ENCODE data around the gene ASTN2.

The ASTN2 gene

DNA sequence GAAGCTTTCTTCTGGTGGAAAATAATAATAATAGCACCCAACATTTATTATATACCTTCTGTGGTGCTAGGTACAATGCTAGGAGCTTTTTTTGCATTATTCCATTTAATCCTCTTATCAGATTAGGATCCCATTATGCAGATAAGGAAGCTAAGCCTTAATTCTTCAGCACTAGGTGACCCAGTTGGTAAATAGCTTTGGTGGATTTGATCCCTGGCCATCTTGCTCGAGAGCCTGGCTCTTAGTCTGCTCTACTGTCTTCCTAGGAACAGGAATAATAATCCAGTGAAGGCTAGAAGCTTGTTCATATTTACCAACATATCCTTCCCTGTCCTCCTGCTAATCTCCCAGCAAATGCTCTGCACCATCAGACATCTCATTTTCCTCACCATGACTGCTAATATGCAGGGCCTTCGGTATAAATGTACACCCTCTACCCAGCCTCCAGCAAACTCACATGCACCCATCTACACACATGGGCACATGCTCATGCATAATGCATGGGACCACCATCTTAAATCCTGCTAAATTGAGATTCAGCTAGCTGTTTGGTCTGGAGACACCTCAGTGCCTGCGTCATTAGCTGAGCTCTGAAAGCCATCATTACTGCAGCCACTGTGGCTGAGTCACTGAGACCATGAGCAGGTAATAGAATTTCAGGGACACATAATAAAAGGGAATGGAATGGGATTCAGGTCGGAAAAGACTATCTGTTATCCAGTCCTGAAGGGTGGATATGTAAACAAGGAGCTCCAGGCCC is 640.3 kb downstream of the ASTN2 start:
- DNase-seq (ENCODE audit: low read depth in 3 of 3, low spot score in 1 of 3) = no peak

DNA sequence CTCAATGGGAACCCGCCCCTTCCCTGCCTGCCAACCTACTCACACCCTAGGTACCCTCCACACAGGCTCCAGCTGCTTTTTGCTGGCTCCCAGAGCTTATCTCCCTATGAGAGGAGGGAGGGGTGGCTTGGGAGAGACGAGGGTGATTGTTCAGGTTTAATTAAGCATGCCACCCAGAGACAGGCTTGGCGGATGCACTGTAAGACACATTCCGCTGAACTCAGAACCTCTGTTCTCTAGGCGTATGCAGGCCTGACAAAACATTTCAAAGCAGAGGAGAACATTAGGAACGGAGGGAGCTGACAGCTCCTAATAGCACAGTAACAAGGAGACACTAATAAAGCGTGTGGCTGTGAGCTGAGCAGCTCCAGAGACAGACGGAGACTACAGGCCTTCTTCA is 647.6 kb downstream of the ASTN2 start:
- DNase-seq (ENCODE audit: low read depth in 3 of 3, low spot score in 1 of 3) = no peak

DNA sequence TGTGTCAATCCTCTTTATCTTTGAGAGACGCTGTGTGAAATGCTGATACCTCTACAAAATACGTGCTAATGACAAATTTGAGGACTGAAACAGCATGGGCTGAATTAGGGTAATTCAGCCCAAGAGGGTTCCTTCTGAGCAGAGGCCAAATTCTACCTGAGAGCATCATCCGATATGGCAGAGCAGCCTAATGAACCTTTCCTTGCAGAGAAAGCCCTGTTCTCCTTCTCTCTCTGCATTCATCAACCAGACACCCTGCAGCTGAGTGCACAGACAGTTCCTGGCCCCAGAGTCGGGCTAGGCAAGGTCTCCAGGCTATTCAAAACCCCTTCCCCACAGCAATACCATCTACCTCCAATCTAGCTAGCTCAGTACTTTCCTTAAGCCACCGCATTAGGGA is 649.8 kb downstream of the ASTN2 start:
- DNase-seq (ENCODE audit: low read depth in 3 of 3, low spot score in 1 of 3) = no peak

DNA sequence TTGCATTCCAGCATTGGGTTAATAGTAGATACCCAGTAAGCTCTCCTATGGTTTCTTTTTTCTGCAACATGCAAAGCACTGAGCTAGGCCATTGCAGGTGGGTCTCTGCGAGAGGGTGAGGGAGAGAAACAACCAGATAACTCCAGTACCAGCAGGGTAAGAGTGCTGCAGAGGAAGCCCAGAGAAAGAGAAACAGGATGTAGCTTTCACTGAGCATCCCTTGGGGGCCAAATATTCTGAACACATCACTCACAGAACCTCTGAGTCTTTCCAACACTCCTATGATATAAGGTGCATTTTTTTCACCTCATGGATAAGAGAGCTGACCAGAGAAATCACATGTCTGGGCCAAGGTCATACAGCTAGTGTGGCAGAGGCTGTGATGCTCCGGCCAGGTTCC is 651.1 kb downstream of the ASTN2 start:
- DNase-seq (ENCODE audit: low read depth in 3 of 3, low spot score in 1 of 3) = no peak

DNA sequence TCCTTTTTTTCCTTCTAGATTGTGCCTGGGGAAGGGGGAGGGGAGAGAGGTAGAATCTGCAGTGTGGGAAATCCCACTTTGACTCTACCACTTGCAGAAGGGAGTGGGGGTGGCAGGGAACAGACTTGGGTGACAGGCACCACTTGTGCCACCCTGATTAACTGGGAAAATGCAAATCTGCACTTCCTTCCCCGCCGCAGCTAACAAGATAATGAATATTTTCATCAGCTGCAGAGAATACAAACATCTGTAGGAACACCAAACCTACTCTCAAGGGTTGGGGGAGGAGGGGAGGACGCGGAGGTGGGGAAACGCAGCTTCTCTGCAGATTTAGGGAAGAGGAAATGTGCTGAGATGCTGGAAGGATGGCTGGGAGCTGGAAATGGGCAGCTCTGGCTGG is 654.2 kb downstream of the ASTN2 start:
- DNase-seq (ENCODE audit: low read depth in 3 of 3, low spot score in 1 of 3) = no peak

DNA sequence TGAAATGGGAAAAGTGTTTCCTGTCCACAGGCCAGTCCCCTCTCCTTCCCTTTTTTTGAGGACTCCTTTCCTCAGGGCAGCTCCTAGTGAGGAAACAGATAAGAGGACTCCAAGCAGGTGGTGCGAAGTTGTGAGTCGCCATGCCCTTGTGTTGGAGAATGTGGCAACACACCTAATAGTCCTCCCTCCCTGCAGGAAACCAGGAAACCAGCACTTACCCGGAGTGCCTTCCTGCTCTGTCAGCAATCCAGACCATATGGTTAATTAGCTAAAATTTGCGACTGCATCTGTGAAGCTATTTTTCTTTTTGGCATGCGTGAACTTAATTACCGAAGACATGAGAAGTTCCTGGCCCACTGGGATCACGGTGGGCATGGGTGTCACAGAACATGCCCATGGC is 657.8 kb downstream of the ASTN2 start:
- DNase-seq (ENCODE audit: low read depth in 3 of 3, low spot score in 1 of 3) = no peak

DNA sequence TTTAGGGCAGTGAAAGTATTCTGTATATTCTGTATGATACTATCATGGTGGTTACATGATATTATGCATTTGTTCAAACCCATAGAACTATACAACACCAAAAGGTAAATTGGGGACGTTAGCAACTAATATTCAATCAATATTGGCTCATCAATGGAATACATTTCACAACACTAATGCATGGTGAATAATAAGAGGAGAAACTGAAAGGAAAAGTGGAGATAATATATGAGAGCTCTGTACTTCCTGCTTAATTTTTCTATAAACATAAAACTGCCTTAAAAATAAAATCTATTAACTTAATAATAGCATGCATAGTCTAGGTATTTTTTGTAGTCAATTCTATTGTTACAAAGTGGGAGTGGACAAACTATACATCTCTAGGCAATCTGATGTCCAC is 661.5 kb downstream of the ASTN2 start:
- no peak for DNase-seq (ENCODE audit: low read depth in 3 of 3, low spot score in 1 of 3)

DNA sequence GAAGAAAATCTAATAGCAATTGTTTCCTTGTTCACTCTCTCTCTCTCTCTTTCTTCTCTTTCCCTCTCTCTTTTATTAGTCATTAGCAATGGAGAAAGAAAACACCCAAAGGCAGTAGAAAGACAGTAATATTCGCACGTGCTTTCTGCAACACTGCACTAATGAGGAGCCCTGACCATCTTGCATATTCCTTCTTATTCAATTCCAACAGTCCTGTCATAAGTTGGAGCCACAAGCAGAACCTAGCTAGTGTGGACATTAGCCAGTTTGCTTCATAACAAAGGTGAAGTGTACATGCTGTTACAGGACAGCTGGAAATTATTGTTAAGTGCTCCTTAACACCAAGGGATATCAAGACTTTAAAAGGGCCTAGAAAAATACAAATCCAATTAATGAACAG is 664.3 kb downstream of the ASTN2 start:
- no peak for DNase-seq (ENCODE audit: low read depth in 3 of 3, low spot score in 1 of 3)

DNA sequence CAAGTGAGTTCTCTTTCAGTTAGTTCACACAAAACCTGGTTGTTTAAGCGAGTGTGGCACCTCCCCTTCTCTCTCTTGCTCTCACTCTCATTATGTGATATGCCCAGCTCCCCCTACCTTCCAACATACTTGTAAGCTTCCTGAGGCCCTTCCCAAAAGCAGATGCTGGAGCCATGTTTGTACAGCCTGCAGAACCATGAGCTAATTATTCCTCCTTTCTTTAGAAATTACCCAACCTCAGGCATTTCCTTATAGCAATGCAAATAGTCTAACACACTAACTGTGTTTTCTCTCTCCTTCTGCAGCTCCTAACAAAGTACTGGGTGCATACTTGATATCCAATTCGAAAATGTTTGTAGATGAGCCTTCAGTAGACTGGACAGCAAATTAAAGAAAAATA is 665.1 kb downstream of the ASTN2 start:
- no peak for DNase-seq (ENCODE audit: low read depth in 3 of 3, low spot score in 1 of 3)

DNA sequence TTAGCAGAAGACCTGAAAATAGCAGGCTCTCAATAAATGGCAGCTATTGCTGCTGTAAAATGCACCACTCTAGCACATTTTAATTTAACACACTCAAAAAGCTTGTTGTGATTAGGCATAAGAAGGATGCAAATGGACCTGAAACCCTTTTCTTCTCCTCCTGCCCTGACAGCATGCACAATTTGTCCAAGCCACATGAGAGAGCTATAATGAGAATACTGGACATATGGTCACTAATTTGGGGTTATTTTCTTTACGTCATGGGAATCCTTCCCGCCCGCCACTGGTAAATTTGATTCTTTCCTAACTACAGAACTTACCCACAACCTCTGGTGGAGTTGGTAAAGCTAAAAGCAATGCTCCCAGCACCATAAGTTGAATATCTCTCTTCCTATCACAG is 665.7 kb downstream of the ASTN2 start:
- no peak for DNase-seq (ENCODE audit: low read depth in 3 of 3, low spot score in 1 of 3)

DNA sequence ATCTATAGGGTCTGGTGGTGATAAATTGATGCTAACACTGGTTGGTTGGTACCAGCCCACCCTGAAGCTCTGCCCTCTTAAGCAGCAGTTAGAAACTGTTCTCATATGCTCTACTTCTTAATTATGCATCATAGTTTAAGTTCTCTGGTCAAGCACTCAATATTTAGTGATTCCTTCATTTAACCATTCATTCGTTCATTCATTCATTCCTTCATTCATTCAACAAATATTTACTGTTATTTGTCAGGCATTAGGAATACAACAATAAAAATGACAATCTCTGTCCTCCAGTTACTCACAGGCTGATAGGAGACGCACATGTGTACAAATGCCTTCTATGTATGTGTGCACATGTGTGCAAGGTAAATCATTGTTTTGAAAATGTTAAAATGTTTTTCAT is 673.1 kb downstream of the ASTN2 start:
- no peak for DNase-seq (ENCODE audit: low read depth in 3 of 3, low spot score in 1 of 3)

DNA sequence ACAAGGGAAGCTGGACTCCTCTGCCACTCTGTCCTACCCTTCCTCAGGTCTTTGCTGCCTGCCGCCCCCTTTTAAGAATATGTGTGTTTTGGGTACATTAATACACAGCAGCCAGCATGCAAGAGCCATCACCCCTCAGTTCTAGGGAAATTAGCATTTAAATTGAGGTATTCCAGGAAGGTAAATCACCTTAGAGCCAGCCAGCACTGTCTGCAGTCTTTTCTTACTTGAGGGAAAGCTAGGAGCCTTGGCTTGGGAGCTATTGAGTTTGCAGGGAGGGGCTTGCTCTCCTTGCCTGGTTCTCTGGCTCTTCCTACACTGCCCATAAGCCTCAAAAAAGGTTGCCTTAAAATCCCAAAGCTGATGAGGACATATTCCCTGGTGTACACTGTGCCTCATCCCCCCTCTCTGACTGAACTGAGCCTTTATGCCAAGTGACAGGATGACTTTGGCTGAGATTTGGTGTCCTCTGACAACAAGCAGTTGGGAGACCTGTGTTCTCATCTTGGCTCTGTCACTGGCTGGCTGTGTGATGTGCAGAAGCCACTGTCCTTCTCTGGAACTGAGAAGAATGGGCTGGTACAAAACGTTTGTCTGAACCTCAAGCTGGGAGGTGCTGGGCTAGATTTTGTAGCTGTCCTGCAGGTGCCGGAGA is 673.6 kb downstream of the ASTN2 start:
- no peak for DNase-seq (ENCODE audit: low read depth in 3 of 3, low spot score in 1 of 3)

DNA sequence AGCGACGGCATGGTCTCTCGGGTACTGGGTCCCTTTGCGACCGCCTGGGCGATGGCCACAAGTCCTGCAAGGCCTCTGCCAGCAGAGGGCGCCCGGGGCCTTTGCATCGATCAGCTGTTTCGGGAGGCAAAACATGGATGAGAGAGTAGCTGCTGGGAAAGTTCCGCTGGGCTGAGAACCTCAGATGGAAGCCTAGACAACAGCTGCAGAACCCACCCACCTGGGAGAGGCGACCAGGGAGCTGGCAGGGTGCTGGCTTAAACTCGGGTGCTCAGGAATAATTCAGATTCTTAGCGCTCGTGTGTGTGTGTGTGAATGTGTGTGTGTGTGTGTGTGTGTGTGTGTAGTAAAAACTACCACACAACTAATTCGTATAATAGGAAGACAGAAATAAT is 677.7 kb downstream of the ASTN2 start:
- DNase-seq (ENCODE audit: low read depth in 3 of 3, low spot score in 1 of 3) = peak in 1 of 3 donors; percentile 21

DNA sequence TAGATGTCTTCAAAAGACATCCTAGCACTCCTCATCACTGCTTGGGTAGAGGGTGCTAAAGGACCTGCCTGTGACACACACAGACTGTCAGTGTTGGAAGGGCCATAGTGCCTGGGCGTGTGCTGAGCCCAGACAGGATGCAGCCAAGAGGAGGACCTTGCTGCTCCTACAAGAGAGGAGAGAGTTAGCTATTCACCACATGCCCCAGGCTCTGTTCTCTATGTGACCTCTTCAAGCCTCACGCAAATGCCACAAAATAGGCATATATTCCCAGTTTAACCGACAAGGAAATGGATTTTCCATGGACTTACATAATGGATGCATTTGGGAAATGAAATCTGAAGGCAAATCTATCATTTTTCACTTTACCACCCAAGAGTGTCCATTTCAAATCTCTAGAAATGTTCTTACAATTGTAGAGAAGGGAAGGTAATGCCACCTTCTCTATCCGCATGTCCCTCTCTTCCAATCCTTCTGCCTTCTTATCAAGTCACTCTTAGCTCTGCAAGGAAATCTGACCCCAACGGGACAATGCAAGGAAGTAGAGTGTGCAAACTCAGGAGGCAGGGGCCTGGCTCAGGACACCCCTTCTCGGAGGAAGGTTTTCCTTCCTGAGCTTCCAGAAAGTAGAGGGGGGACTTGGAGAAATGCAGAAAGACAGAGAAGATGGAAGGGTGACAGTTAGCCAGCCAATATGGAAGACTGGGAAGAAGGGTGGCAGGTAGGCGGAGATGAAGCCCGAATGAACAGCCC is 678.3 kb downstream of the ASTN2 start:
- no peak for DNase-seq (ENCODE audit: low read depth in 3 of 3, low spot score in 1 of 3)

DNA sequence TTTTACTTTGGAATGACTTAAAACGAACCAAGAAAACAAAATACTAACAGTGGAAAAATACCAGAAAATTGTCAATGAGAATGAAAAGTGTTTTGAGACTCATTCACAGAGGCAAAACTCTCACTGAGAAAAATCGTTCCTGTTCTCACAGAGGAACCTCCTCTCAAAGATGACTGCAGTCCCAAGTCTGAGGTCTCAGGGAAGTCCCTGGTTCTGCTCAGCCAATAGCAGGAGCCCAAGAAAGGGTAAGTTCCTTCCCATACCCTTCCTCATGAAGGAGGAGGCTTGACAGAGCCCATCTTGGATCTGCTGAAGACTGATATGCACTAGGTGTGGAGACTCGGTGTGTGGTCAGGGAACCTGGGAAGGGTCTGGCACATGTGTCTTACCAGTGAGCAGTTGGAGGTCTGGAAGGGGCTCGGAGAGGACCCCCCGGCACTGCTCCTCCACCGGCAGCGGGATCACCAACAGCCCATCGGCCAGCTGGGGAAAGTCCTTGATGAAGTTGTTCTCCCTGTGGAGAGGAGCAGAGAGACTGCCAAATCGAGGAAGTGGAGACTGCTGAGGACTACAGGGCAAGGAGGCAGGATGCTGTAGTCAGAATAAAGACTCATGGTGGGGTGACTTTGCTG is 681.7 kb downstream of the ASTN2 start:
- no peak for DNase-seq (ENCODE audit: low read depth in 3 of 3, low spot score in 1 of 3)

DNA sequence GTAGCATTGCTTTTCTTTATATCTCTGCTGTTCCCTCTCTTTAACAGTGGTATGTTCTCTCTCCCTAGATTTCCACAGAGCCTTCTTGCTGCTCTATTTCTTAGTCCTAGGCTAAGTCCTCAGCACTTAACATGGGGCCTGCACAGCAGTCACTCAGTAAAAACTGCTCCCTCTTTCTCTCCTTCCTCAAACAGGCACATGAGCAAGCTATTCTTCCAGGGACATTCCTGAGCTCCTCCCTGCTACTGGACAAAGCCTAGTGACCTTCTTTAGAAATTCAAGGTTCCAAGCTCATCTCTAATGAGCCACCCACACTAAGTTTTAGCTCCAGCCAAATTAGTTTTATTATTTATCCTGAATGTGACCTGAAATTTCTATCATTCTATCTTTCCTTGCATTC is 688.3 kb downstream of the ASTN2 start:
- DNase-seq (ENCODE audit: low read depth in 3 of 3, low spot score in 1 of 3) = no peak

DNA sequence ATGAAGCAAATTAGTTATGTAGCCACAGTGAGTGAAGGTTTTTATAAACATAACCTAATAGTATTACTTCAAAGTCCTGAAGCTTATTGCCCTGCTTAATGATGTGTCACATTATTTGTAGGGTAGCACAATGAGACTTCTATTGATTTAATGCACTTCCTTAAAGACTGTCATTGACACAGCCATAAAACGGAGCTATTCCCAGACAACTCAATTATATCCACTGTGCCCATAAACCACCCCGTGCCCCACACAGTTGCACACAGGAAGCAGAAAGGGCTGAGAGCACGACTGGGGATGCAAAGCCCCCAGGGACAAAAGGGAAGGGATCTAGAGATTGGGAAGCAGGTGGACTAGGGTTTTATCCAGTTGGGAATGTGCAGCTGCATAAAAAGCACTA is 690.7 kb downstream of the ASTN2 start:
- no peak for DNase-seq (ENCODE audit: low read depth in 3 of 3, low spot score in 1 of 3)

DNA sequence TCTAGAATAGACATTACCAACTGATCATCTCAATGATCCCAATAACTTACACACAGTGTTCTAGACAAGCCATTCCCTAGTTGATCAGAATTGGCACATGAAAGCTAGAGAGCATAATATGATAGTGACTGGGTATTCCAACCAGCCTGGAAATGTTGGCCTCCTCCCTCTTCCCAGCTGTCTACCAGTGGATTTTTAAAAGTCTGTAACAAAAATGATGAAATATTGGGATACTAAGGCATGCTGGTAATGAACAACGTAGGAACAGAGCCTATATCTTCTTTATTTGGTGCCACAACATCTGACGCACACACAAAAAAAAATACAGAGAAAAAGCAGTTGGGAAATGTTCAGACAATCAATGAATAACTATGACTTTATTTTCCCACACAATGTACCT is 692.9 kb downstream of the ASTN2 start:
- DNase-seq (ENCODE audit: low read depth in 3 of 3, low spot score in 1 of 3) = no peak

DNA sequence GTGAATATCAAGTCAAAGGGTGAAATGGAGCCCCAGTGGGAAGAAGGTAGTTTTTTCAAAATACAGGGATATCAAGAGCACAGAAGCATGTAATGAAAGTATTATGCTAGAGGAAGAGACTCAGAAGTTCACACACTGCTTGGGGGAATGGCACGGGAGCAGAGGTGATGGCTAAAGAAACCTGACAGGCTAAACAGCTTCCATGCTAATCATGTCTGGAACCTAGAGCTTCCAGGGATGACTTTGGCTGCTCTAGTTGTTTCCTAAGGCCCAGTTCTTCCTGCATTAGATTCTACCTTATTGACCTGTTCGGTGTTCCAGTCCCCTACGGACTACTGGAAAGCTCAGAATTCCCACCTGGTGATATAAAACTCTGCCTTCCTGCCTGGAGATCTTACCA is 693.4 kb downstream of the ASTN2 start:
- no peak for DNase-seq (ENCODE audit: low read depth in 3 of 3, low spot score in 1 of 3)

DNA sequence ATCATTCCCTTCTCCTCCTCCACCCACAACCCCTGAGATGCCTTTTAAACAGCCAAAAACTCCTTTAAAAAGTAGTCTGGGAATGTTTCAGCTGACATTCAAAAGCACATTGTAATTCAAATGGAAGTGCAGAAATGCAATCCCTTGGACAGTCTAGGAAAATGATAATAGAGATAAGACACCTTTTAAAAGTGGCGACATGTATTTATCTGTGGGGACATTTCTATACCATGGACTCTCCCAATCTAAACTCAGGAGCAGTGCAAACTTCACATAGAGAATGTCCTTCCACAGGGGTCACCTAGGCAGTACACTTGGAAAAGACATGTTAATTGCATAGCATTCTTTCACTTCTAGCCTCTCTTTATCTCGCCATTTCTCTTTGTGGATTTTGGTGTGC is 694.7 kb downstream of the ASTN2 start:
- no peak for DNase-seq (ENCODE audit: low read depth in 3 of 3, low spot score in 1 of 3)

DNA sequence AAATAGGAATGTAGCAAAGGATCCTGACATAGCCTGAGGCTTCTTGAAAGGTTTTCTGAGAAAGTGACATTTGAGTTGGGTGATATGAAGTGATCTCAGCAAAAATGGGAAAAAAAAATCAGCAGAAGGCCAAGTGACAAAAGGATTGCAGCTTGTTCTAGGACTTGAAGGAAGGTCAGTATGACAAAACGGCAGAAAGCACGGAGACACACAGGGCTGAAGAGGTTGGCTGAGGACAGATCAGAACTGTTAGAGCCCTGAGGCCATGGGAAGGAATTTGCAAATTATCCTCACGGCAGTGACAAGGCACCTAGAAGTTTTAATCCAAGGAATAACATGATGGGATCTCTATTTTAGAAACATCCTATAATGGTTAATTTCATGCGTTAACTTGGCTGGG is 696.7 kb downstream of the ASTN2 start:
- DNase-seq (ENCODE audit: low read depth in 3 of 3, low spot score in 1 of 3) = no peak

DNA sequence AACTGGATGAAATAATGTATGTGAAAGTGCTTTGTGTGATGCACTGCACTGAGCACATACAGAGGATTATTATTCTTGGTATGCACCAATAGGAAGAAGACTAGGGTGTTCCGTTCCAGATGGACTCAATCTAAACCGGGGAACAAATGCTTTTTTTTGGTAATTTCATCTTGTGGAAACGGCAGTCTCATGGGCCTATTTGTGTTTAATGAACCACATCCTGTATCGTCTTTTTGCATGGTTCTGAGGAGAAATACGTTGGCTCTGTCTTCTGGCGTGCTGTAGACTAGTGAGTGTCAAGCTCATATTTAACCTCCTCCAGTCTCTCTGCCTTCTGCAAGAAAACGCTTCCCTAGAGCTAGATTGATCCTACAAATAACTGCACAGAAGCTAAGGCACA is 697.7 kb downstream of the ASTN2 start:
- no peak for DNase-seq (ENCODE audit: low read depth in 3 of 3, low spot score in 1 of 3)
